CD14-positive monocyte (primary cell): ENCODE measurements around the gene ASH1L. TPM values are rescaled to one million over a fixed set of nuclear protein-coding genes. Genes with fewer than 3 reads are reported as not detected.

Source experiments
- DNase-seq, 3 donors: peaks; one replicate each; pipeline ENCODE4 v3.0.0-alpha.2; 2011 to 2022
- H2AFZ ChIP-seq: 2 replicates; pipeline ENCODE4 v1.6.0; 2012; ENCODE audit warnings: mild to moderate bottlenecking, low read depth, low read length, inconsistent platforms; ENCODE audit not compliant: insufficient read depth, poor library complexity, severe bottlenecking
- H3K27ac ChIP-seq, 2 donors: 1 replicate in 1 of 2; 2 replicates in 1 of 2; pipeline ENCODE4 v1.5.1; 2012 to 2013; ENCODE audit warnings: low read length in 2 of 2, control low read depth in 1 of 2, inconsistent platforms in 1 of 2, low read depth in 1 of 2, mild to moderate bottlenecking in 1 of 2
- H3K27me3 ChIP-seq, 2 donors: one replicate each; pipeline versions ENCODE4 v1.6.0 to v1.6.1; 2011 to 2013; ENCODE audit warnings: low read length in 2 of 2; ENCODE audit not compliant: control insufficient read depth in 2 of 2, insufficient read depth in 2 of 2
- H3K36me3 ChIP-seq, 2 donors: replicated peaks in 1 of 2; 1 replicate in 1 of 2; 2 replicates in 1 of 2; pipeline versions ENCODE4 v1.5.1 to v1.6.1; 2012 to 2013; ENCODE audit warnings: low read length in 2 of 2, control low read depth in 1 of 2, inconsistent platforms in 1 of 2, mild to moderate bottlenecking in 1 of 2; ENCODE audit not compliant: insufficient read depth in 2 of 2, control insufficient read depth in 1 of 2
- H3K4me1 ChIP-seq, 2 donors: 1 replicate in 1 of 2; 2 replicates in 1 of 2; pipeline versions ENCODE4 v1.5.1 to v1.6.1; 2012 to 2013; ENCODE audit warnings: low read length in 2 of 2, control low read depth in 1 of 2, inconsistent platforms in 1 of 2, mild to moderate bottlenecking in 1 of 2, moderate library complexity in 1 of 2; ENCODE audit not compliant: insufficient read depth in 2 of 2, control insufficient read depth in 1 of 2
- H3K4me2 ChIP-seq: replicated peaks from 2 replicates; pipeline ENCODE3; 2012; ENCODE audit warnings: low read length, moderate library complexity, mild to moderate bottlenecking; ENCODE audit not compliant: poor library complexity, severe bottlenecking; ENCODE audit errors: extremely low read depth
- H3K4me3 ChIP-seq, 3 experiments: fragments of 200-600 bp in 1 of 3; sonication (generic) in 1 of 3; replicated peaks in 1 of 3; 1 replicate in 2 of 3; 2 replicates in 1 of 3; pipeline ENCODE4 v1.5.1; 2011 to 2013; ENCODE audit warnings: low read length in 3 of 3, mild to moderate bottlenecking in 3 of 3, control low read depth in 2 of 3, low read depth in 2 of 3, inconsistent platforms in 1 of 3, moderate library complexity in 1 of 3
- H3K79me2 ChIP-seq: 2 replicates; pipeline ENCODE4 v1.6.0; 2012; ENCODE audit warnings: mild to moderate bottlenecking, control low read depth, inconsistent platforms, low read length, moderate library complexity; ENCODE audit not compliant: insufficient read depth
- H3K9ac ChIP-seq: 2 replicates; pipeline ENCODE4 v1.6.0; 2017; ENCODE audit warnings: low read length, mild to moderate bottlenecking; ENCODE audit not compliant: insufficient read depth, poor library complexity, severe bottlenecking
- H3K9me3 ChIP-seq, 2 donors: replicated peaks in 1 of 2; 1 replicate in 1 of 2; 2 replicates in 1 of 2; pipeline versions ENCODE4 v1.5.1 to v1.6.1; 2012 to 2013; ENCODE audit warnings: low read length in 2 of 2, control low read depth in 1 of 2; ENCODE audit not compliant: control insufficient read depth in 1 of 2, insufficient read depth in 1 of 2
- H4K20me1 ChIP-seq: 2 replicates; pipeline ENCODE4 v1.6.0; 2012; ENCODE audit warnings: mild to moderate bottlenecking, low read length, control low read depth, moderate library complexity; ENCODE audit not compliant: insufficient read depth
- H3K27ac Mint-ChIP-seq, 7 donors: one replicate each; pipeline ENCODE4 v1.8.0; 2020; ENCODE audit warnings: mild to moderate bottlenecking in 7 of 7, mixed read lengths in 7 of 7, moderate library complexity in 6 of 7, inconsistent platforms in 2 of 7
- H3K27me3 Mint-ChIP-seq, 3 donors: one replicate each; pipeline ENCODE4 v1.8.0; 2021 to 2022; ENCODE audit warnings: low read depth in 3 of 3, mild to moderate bottlenecking in 3 of 3, mixed read lengths in 3 of 3, moderate library complexity in 3 of 3, inconsistent platforms in 1 of 3
- H3K36me3 Mint-ChIP-seq, 2 donors: one replicate each; pipeline ENCODE4 v1.8.0; 2020; ENCODE audit warnings: mixed read lengths in 2 of 2, inconsistent platforms in 1 of 2, mild to moderate bottlenecking in 1 of 2
- H3K4me1 Mint-ChIP-seq: one replicate; pipeline ENCODE4 v1.8.0; 2020; ENCODE audit warnings: mild to moderate bottlenecking, mixed read lengths
- H3K4me3 Mint-ChIP-seq, 2 donors: one replicate each; pipeline ENCODE4 v1.8.0; 2020; ENCODE audit warnings: mild to moderate bottlenecking in 2 of 2, mixed read lengths in 2 of 2, moderate library complexity in 1 of 2
- H3K9me3 Mint-ChIP-seq, 7 donors: one replicate each; pipeline ENCODE4 v1.8.0; 2020 to 2022; ENCODE audit warnings: mixed read lengths in 7 of 7, mild to moderate bottlenecking in 6 of 7, moderate library complexity in 6 of 7, inconsistent platforms in 2 of 7
- CTCF ChIP-seq: fragments of 200-600 bp; IDR thresholded peaks from one replicate; pipeline ENCODE4 v1.8.0; 2022; ENCODE audit warnings: antibody characterized with exemption, mild to moderate bottlenecking
- WGBS: methylation state at CpG from one replicate; pipeline ENCODE4 v1.1.5; 2013; ENCODE audit warnings: missing lambda C conversion rate; ENCODE audit not compliant: insufficient coverage; 5-methylcytosine and 5-hydroxymethylcytosine counted together
- intact Hi-C, 2 donors: fragments of 100-400 bp; cut with micrococcal nuclease; formaldehyde crosslinking; loops; one replicate each; pipeline versions ENCODE4 v1.15.0 to v1.15.1; 2023
- polyA plus RNA-seq, 3 donors: library from polyadenylated mRNA; depleted of rRNA in 1 of 3; unstranded in 2 of 3; stranded (reverse) in 1 of 3; fragments of 300-500 nt in 2 of 3; fragments of >200 nt in 1 of 3; fragmentation: Illumina TruSeq in 2 of 3; gene quantifications; 1 replicate in 2 of 3; 2 replicates in 1 of 3; pipeline ENCODE4 v1.2.3, GENCODE V29; 2012 to 2021

The ASH1L gene
- polyA plus RNA-seq, 3 donors, result 2.7 to 21.5 (median 5.6) TPM

GRCh38 chr1:155526356-155526755, 36.2 kb downstream of the ASH1L start:
- Histone ChIP-seq H2AFZ (no peak overlapping the region), H3K9me3 (no peaks in the 10 kb centered on the region), H3K4me2 (no peak overlapping the region), H4K20me1 (peaks cover 100% of the 10 kb centered on the region), H3K36me3 (peaks cover 0 to 1% of the 10 kb centered on the region in 2 donors), H3K27me3 (no peaks in the 10 kb centered on the region), H3K4me3 (no peak overlapping the region), H3K9ac (no peak overlapping the region), H3K27ac (no peak overlapping the region), H3K79me2 (peaks cover 99% of the 10 kb centered on the region), H3K4me1 (peaks cover 5 to 7% of the 10 kb centered on the region in 2 donors)
- DNase-seq, result no peak
- TF ChIP-seq CTCF, result no peak
- Mint-ChIP-seq H3K27me3 (no peaks in the 10 kb centered on the region), H3K27ac (no peak overlapping the region), H3K4me3 (no peak overlapping the region), H3K36me3 (peaks cover 7 to 9% of the 10 kb centered on the region in 2 donors), H3K9me3 (peaks cover 0 to 1% (median 0%) of the 10 kb centered on the region in 7 donors), H3K4me1 (peaks cover 26% of the 10 kb centered on the region)
- intact Hi-C loops, result no loop called here
- 78% methylated on average over 1 of the region's 1 CpG for WGBS

GRCh38 chr1:155522069-155522468, 40.5 kb downstream of the ASH1L start:
- Histone ChIP-seq H3K9me3 (no peaks in the 10 kb centered on the region), H3K27ac (no peak overlapping the region), H3K4me3 (no peak overlapping the region), H3K79me2 (peaks cover 95% of the 10 kb centered on the region), H3K36me3 (peaks cover 0 to 21% of the 10 kb centered on the region in 2 donors), H3K27me3 (no peaks in the 10 kb centered on the region), H4K20me1 (peaks cover 97% of the 10 kb centered on the region), H3K4me2 (no peak overlapping the region), H2AFZ (no peak overlapping the region), H3K4me1 (no peaks in the 10 kb centered on the region), H3K9ac (no peak overlapping the region)
- H3K4me1 Mint-ChIP-seq, result peaks cover 11% of the 10 kb centered on the region
- H3K9me3 Mint-ChIP-seq, result peaks cover 0 to 1% (median 0%) of the 10 kb centered on the region in 7 donors
- H3K36me3 Mint-ChIP-seq, result peaks cover 19 to 31% of the 10 kb centered on the region in 2 donors
- no peak for DNase-seq
- H3K4me3 Mint-ChIP-seq, result no peak overlapping the region
- no peak for TF ChIP-seq CTCF
- no CpG with 5 or more reads among the region's 2 CpGs for WGBS
- intact Hi-C loops, result no loop called here
- H3K27ac Mint-ChIP-seq, result peak overlapping the region in 2 of 7 donors; percentile 18 to 42
- H3K27me3 Mint-ChIP-seq, result peaks cover 0 to 2% (median 0%) of the 10 kb centered on the region in 3 donors
